ENCODE data around the gene COL4A2. TPM values are rescaled to one million over a fixed set of nuclear protein-coding genes. Genes with fewer than 3 reads are reported as not detected.

Gene COL4A2
- total RNA-seq, 1 donor = 0.21 TPM

DNA sequence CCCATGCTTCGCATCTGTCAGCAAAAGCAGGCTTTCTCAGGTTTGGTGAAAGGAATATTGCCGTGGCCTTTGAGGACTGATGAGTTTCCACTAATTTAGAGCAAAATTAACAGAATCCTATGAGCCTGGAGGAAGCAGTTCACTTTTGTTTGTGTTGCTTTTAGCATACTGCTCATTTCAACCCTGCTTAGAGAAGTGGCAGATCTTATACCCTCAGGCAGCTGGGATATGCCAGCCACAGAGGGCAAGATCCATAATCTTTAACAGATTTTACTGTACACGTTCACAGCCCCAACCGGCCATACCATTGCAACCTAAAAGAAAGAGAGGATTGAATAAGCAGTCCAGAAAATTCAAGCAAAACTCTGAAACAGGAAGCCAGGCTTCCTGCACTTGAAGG lies 60.5 kb downstream of the COL4A2 start:
- Histone ChIP-seq H3K4me3 (ENCODE audit: low read length) (no peak overlapping the region), H3K9me3 (ENCODE audit: low read depth, low read length) (no peaks in the 10 kb centered on the region), H3K27me3 (ENCODE audit: insufficient read depth, low read length) (peaks cover 2% of the 10 kb centered on the region), H3K4me1 (ENCODE audit: insufficient read depth, low read length) (no peaks in the 10 kb centered on the region)

DNA sequence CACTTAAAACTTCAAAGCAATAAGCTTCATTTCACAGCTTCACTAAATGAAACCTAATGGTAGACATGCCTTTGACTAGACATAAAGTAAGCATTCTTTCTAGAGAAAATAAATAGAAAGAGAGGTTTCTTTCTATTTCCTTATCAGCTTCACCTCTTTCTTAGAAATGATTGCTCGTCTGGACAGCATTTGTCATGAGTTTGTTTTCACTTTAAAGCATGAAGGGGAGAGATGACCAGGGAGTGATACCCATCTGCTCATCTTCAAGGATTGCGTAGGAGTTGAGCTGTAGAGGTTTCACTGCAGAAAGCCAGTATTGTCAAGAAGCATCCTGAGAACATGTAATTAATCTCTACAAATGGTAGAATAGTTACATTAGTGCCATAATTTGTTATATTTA lies 61.3 kb downstream of the COL4A2 start:
- Histone ChIP-seq H3K9me3 (ENCODE audit: low read depth, low read length) (no peaks in the 10 kb centered on the region), H3K4me1 (ENCODE audit: insufficient read depth, low read length) (no peaks in the 10 kb centered on the region), H3K27me3 (ENCODE audit: insufficient read depth, low read length) (peaks cover 6% of the 10 kb centered on the region), H3K4me3 (ENCODE audit: low read length) (no peak overlapping the region)

DNA sequence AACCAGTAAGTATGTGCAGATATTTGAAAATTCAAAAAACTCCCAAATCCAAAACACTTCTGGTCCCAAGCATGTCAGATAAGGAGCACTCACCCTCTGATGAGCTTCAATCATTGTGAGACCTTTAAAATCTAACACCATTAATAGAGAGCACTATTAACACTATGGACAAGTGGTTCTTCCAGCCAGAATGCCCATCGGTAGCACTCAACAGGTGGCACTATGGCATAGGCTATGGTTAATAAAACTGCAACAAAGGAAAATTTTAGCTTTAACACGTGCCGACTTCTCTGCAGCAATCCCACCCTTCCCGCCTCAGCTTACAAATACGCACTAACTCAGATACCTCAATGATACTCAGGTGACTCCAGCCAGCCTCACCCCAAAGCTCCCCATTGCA lies 62.3 kb downstream of the COL4A2 start:
- Histone ChIP-seq H3K9me3 (ENCODE audit: low read depth, low read length) (no peaks in the 10 kb centered on the region), H3K4me1 (ENCODE audit: insufficient read depth, low read length) (no peaks in the 10 kb centered on the region), H3K4me3 (ENCODE audit: low read length) (no peak overlapping the region), H3K27me3 (ENCODE audit: insufficient read depth, low read length) (peaks cover 6% of the 10 kb centered on the region)

DNA sequence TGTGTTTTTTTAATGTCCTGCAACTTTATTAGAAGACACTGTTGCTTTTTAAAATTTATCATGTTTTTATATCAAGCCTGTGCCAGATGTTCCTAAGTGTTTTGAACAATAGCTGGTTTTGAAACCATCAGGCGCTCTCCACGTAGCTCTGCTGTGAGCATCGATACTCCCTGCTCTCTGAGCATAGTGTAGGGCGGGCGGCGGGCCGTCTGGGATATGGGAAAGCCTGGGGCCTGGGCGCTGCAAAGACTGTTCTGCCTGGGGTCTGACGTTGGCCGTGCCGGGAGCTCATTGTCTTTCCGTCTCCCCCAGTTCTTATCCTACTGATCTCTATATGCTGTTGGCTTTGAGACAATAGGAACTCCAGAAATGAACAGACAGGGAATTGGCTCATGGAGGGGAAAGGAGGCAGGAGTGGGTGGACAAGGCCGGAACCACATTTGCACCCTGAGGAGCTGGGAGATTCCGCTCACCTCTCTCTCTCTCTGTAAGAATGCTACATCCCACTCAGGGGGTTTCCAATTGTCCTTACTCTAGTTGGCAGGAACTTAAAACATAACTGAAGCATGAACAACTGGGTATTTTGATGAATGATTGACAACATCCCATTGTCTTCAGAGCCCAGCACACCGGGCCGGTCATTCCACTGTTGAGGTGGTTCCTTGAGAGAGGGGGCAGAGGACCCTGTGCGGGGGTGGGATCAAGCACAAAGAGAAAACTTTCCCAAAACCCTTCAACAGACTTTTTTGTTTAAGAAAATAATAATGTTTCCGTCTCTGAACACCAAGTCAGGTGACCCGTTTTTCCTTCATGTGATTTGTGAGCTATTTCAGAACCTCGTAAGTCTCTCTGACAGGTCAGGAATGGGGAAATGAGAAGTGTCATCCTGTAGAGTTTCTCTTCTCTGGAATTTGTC lies 64.7 kb downstream of the COL4A2 start:
- H3K9me3 ChIP-seq (ENCODE audit: low read depth, low read length) = no peaks in the 10 kb centered on the region
- H3K27me3 ChIP-seq (ENCODE audit: insufficient read depth, low read length) = peaks cover 6% of the 10 kb centered on the region
- no peaks in the 10 kb centered on the region for H3K4me1 ChIP-seq (ENCODE audit: insufficient read depth, low read length)
- H3K4me3 ChIP-seq (ENCODE audit: low read length) = no peak overlapping the region

- Histone ChIP-seq H3K4me3 (ENCODE audit: low read length) (no peak overlapping the region), H3K4me1 (ENCODE audit: insufficient read depth, low read length) (no peaks in the 10 kb centered on the region), H3K27me3 (ENCODE audit: insufficient read depth, low read length) (peaks cover 6% of the 10 kb centered on the region), H3K9me3 (ENCODE audit: low read depth, low read length) (no peaks in the 10 kb centered on the region)
These were observed 65.6 kb downstream of the COL4A2 start for GRCh38 chr13:110372676-110373075.

- no peak overlapping the region for H3K4me3 ChIP-seq (ENCODE audit: low read length)
- H3K9me3 ChIP-seq (ENCODE audit: low read depth, low read length) = no peaks in the 10 kb centered on the region
- peaks cover 6% of the 10 kb centered on the region for H3K27me3 ChIP-seq (ENCODE audit: insufficient read depth, low read length)
- H3K4me1 ChIP-seq (ENCODE audit: insufficient read depth, low read length) = no peaks in the 10 kb centered on the region
These were observed 66.5 kb downstream of the COL4A2 start for GRCh38 chr13:110373617-110374016.

DNA sequence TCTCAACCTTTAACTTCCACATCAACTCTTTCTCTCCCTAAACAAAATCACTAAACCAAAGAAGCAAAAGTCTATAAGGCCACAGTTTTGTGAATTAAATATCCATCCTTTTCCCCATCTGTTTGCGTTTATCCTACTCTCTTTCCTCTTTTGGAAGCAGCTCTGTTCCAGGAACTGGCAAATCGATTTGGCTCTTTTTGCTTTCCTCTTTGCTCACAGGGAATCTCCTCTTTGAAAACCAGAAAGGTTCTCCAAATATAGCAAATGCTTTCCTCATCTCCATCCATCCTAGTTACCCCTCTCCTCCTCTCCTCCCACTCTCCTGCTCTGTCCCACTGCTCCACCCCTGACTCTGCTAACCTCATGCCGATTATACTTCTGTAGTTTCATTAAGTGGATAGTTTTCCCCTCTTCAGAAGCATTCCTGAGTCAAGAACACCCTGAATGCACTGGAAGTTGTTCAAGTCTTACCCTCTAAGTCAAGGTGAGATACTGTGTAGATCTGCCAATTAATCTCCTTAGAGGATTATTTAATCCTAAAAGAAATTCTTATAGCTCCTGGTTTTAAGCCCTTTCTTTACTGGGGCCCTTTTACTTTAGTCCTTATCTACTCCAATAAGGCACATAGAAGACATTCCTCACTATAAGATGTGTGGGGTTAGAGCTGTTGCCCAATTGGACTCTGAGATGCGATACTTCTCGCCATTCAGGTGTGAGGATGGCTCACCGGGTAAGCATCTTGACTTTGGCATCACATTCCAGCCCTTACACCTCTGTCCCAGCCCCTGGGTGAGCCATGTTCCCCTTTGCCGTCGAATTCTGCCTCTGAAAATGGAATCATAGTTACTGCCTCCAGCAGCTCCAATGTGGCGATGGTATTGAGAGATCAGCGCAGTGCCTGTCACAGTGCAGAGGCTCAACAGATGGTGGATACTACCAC lies 67.6 kb downstream of the COL4A2 start:
- Histone ChIP-seq H3K27me3 (ENCODE audit: insufficient read depth, low read length) (peaks cover 6% of the 10 kb centered on the region), H3K4me1 (ENCODE audit: insufficient read depth, low read length) (no peaks in the 10 kb centered on the region), H3K9me3 (ENCODE audit: low read depth, low read length) (no peaks in the 10 kb centered on the region), H3K4me3 (ENCODE audit: low read length) (no peak overlapping the region)

- H3K27me3 ChIP-seq (ENCODE audit: insufficient read depth, low read length) = peaks cover 6% of the 10 kb centered on the region
- no peaks in the 10 kb centered on the region for H3K9me3 ChIP-seq (ENCODE audit: low read depth, low read length)
- H3K4me3 ChIP-seq (ENCODE audit: low read length) = no peak overlapping the region
- no peaks in the 10 kb centered on the region for H3K4me1 ChIP-seq (ENCODE audit: insufficient read depth, low read length)
These were observed 69.0 kb downstream of the COL4A2 start for GRCh38 chr13:110376120-110376519.

- no peaks in the 10 kb centered on the region for H3K9me3 ChIP-seq (ENCODE audit: low read depth, low read length)
- H3K4me1 ChIP-seq (ENCODE audit: insufficient read depth, low read length) = no peaks in the 10 kb centered on the region
- H3K27me3 ChIP-seq (ENCODE audit: insufficient read depth, low read length) = peaks cover 3% of the 10 kb centered on the region
- H3K4me3 ChIP-seq (ENCODE audit: low read length) = no peak overlapping the region
These were observed 70.2 kb downstream of the COL4A2 start for GRCh38 chr13:110377178-110377825.

DNA sequence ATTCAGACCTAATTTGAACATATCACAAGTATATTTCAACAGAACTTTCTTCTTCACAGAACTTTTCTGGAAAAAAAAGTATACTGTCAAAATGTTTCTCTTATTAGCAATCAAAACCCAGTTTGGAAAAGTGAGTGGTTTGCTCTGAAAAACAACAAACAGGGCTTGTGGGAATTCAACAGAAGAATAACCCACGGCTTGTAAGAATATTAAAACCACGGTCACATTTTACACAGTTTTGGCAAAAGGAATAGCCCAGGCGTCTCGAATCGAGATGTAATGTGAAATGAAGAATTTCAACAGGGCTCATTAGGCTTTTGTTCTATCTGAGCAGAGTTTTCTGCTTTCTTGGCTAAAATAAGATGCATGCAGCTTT lies 70.7 kb downstream of the COL4A2 start:
- Histone ChIP-seq H3K4me3 (ENCODE audit: low read length) (no peak overlapping the region), H3K27me3 (ENCODE audit: insufficient read depth, low read length) (peaks cover 3% of the 10 kb centered on the region), H3K9me3 (ENCODE audit: low read depth, low read length) (no peaks in the 10 kb centered on the region), H3K4me1 (ENCODE audit: insufficient read depth, low read length) (no peaks in the 10 kb centered on the region)

- Histone ChIP-seq H3K9me3 (ENCODE audit: low read depth, low read length) (no peaks in the 10 kb centered on the region), H3K4me3 (ENCODE audit: low read length) (no peak overlapping the region), H3K27me3 (ENCODE audit: insufficient read depth, low read length) (no peaks in the 10 kb centered on the region), H3K4me1 (ENCODE audit: insufficient read depth, low read length) (no peaks in the 10 kb centered on the region)
These were observed 72.3 kb downstream of the COL4A2 start for GRCh38 chr13:110379358-110379757.

- H3K27me3 ChIP-seq (ENCODE audit: insufficient read depth, low read length) = no peaks in the 10 kb centered on the region
- H3K4me1 ChIP-seq (ENCODE audit: insufficient read depth, low read length) = no peaks in the 10 kb centered on the region
- H3K4me3 ChIP-seq (ENCODE audit: low read length) = no peak overlapping the region
- no peaks in the 10 kb centered on the region for H3K9me3 ChIP-seq (ENCODE audit: low read depth, low read length)
These were observed 72.8 kb downstream of the COL4A2 start for GRCh38 chr13:110379905-110380341.

GRCh38 chr13:110380359-110381028 lies 73.4 kb downstream of the COL4A2 start:
- Histone ChIP-seq H3K4me1 (ENCODE audit: insufficient read depth, low read length) (no peaks in the 10 kb centered on the region), H3K27me3 (ENCODE audit: insufficient read depth, low read length) (no peaks in the 10 kb centered on the region), H3K9me3 (ENCODE audit: low read depth, low read length) (no peaks in the 10 kb centered on the region), H3K4me3 (ENCODE audit: low read length) (no peak overlapping the region)

DNA sequence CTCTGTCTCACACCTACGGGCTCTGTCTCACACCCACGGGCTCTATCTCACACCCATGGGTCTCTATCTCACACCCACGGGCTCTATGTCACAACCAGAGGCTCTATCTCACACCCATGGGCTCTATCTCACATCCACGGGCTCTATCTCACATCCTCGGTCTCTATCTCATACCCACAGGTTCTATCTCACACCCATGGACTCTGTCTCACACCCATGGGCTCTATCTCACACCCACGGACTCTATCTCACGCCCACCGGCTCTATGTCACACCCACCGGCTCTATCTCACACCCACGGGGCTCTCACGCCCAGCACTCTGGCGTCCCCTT lies 73.9 kb downstream of the COL4A2 start:
- Histone ChIP-seq H3K4me3 (ENCODE audit: low read length) (no peak overlapping the region), H3K27me3 (ENCODE audit: insufficient read depth, low read length) (no peaks in the 10 kb centered on the region), H3K9me3 (ENCODE audit: low read depth, low read length) (no peaks in the 10 kb centered on the region), H3K4me1 (ENCODE audit: insufficient read depth, low read length) (no peaks in the 10 kb centered on the region)
